OCI-LY7 (cell line): ENCODE measurements around the gene NAA80. TPM values are rescaled to one million over a fixed set of nuclear protein-coding genes. Genes with fewer than 3 reads are reported as not detected.

Experiments used
- BruUV-seq: library from RNA; stranded (reverse); fragments of 400-500 nt; replicated peaks from 2 replicates; lab custom pipeline; 2021; lab: Mats Ljungman, UMichigan
- CTCF ChIA-PET: fragments of 300-600 bp; sonication (Branson Sonifier 250); formaldehyde crosslinking; loops from one replicate; lab custom pipeline; 2022; ENCODE audit warnings: antibody characterized with exemption; ENCODE audit not compliant: unreplicated experiment; lab: Charles Lee
- POLR2A ChIA-PET: fragments of 300-600 bp; sonication (Branson Sonifier 250); formaldehyde crosslinking; loops from one replicate; lab custom pipeline; 2022; ENCODE audit warnings: antibody characterized with exemption; lab: Charles Lee
- DNase-seq: peaks from one replicate; pipeline ENCODE4 v3.0.0-alpha.2; 2015; ENCODE audit warnings: low spot score
- H2AFZ ChIP-seq: fragments of 200-600 bp; sonication (generic), shearing (Covaris generic); 2 replicates; pipeline ENCODE4 v1.6.1; 2014; ENCODE audit warnings: mild to moderate bottlenecking, antibody characterized with exemption, low read length, moderate library complexity
- H3K27ac ChIP-seq: fragments of 200-600 bp; sonication (generic); 2 replicates; pipeline ENCODE4 v1.5.1; 2014; ENCODE audit warnings: mixed run types, low read depth, mild to moderate bottlenecking, moderate library complexity, low read length, inconsistent platforms; ENCODE audit not compliant: poor library complexity, severe bottlenecking
- H3K36me3 ChIP-seq: fragments of 200-600 bp; sonication (generic); 2 replicates; pipeline ENCODE4 v1.6.1; 2014; ENCODE audit warnings: mild to moderate bottlenecking, antibody characterized with exemption, low read length, moderate library complexity, mixed read lengths; ENCODE audit not compliant: insufficient read depth
- H3K4me1 ChIP-seq: fragments of 200-600 bp; sonication (generic); 2 replicates; pipeline ENCODE4 v1.5.1; 2014; ENCODE audit warnings: mild to moderate bottlenecking, low read length; ENCODE audit not compliant: insufficient read depth, poor library complexity, severe bottlenecking
- H3K4me2 ChIP-seq: fragments of 200-600 bp; sonication (generic); 2 replicates; pipeline ENCODE4 v1.6.1; 2014; ENCODE audit warnings: mild to moderate bottlenecking, low read length
- H3K4me3 ChIP-seq: fragments of 200-600 bp; sonication (generic); 2 replicates; pipeline ENCODE4 v1.5.1; 2014; ENCODE audit warnings: mild to moderate bottlenecking, low read depth, low read length; ENCODE audit not compliant: poor library complexity, severe bottlenecking
- H3K79me2 ChIP-seq: fragments of 200-600 bp; sonication (generic); 2 replicates; pipeline ENCODE4 v1.6.1; 2016; ENCODE audit warnings: low read depth, mild to moderate bottlenecking, low read length, moderate library complexity, mixed read lengths; ENCODE audit not compliant: insufficient read depth
- H3K9me2 ChIP-seq: fragments of 200-600 bp; sonication (generic); 2 replicates; pipeline ENCODE4 v1.6.1; 2016; ENCODE audit warnings: mild to moderate bottlenecking, low read length, mixed read lengths; ENCODE audit not compliant: insufficient read depth
- H3K9me3 ChIP-seq: fragments of 200-600 bp; sonication (generic); 2 replicates; pipeline ENCODE4 v1.6.1; 2014; ENCODE audit warnings: mild to moderate bottlenecking, mixed run types, low read length, mixed read lengths
- H4K20me1 ChIP-seq: fragments of 200-600 bp; sonication (generic); 2 replicates; pipeline ENCODE4 v1.6.1; 2014; ENCODE audit warnings: mild to moderate bottlenecking, antibody characterized with exemption, low read length, moderate library complexity, mixed read lengths; ENCODE audit not compliant: insufficient read depth
- EZH2phosphoT487 ChIP-seq: fragments of 200-600 bp; sonication (generic); IDR thresholded peaks from 2 replicates; pipeline ENCODE4 v1.6.1; 2018; ENCODE audit warnings: low read depth, borderline replicate concordance, mild to moderate bottlenecking, mixed run types, antibody characterized with exemption, low read length, moderate library complexity, mixed read lengths
- intact Hi-C: fragments of 100-400 bp; cut with micrococcal nuclease; formaldehyde crosslinking; loops from one replicate; pipeline ENCODE4 v1.10.0; 2022; ENCODE audit not compliant: unreplicated experiment
- total RNA-seq, 2 experiments: library from RNA; depleted of rRNA in 1 of 2; stranded (reverse); fragments of >200 nt in 1 of 2; shearing (Covaris generic) in 1 of 2; gene quantifications; 2 replicates each; pipeline ENCODE4 v1.2.3, GENCODE V29; 2014 to 2022
- TF ChIP-seq, protein P1 (sequence below): fragments of 200-600 bp; sonication (generic); conservative IDR thresholded peaks from 2 replicates; pipeline ENCODE4 v1.5.1; 2014; ENCODE audit warnings: mild to moderate bottlenecking, antibody characterized with exemption, low read length, moderate library complexity, mixed read lengths

Gene NAA80
- total RNA-seq, 2 experiments from 2014 or later: 18.7 to 21.7 TPM

DNA sequence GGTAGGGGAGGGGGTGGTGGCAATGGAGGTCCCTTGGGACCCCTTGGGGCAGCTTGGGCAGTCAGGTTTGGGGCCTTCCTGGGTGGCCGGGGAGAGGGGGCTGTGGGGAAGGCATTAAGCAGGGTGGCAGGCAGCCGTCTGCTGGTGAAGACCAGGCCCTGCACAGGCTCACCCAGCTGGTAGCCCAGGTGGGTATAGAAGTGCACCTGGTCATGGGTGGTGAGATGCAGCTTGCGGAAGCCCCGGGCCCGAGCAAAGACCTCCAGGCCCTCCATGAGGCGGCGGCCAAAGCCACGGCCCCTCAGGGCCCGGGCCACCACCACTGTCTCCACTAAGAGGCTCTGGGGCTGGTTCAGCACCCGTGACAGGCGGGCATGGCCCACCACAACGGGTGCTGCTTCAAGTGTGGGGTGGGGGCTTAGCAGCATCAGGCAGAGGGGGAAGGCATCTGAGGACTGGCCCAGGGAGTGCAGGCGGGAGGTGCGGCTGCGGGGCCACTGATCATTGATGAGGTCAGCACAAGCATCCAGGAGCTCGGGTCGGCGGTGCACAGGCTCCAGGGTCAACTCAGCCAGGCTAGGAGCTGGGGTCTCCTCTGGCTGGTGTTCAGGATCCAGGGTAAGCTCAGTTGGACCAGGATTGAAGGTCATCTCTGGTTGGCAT is 2.4 kb downstream of the NAA80 start:
- Histone ChIP-seq H3K9me3 (no peaks in the 10 kb centered on the region), H3K4me3 (no peak overlapping the region), H3K4me2 (no peak overlapping the region), H3K4me1 (peaks cover 25% of the 10 kb centered on the region), H4K20me1 (no peaks in the 10 kb centered on the region), H3K36me3 (no peaks in the 10 kb centered on the region), H2AFZ (no peak overlapping the region), H3K9me2 (no peaks in the 10 kb centered on the region), H3K79me2 (peaks cover 3% of the 10 kb centered on the region), H3K27ac (no peak overlapping the region)
- no peak for DNase-seq
- POLR2A ChIA-PET: no interaction called here
- no TSS peak for BruUV-seq
- TF ChIP-seq, protein P1, sequence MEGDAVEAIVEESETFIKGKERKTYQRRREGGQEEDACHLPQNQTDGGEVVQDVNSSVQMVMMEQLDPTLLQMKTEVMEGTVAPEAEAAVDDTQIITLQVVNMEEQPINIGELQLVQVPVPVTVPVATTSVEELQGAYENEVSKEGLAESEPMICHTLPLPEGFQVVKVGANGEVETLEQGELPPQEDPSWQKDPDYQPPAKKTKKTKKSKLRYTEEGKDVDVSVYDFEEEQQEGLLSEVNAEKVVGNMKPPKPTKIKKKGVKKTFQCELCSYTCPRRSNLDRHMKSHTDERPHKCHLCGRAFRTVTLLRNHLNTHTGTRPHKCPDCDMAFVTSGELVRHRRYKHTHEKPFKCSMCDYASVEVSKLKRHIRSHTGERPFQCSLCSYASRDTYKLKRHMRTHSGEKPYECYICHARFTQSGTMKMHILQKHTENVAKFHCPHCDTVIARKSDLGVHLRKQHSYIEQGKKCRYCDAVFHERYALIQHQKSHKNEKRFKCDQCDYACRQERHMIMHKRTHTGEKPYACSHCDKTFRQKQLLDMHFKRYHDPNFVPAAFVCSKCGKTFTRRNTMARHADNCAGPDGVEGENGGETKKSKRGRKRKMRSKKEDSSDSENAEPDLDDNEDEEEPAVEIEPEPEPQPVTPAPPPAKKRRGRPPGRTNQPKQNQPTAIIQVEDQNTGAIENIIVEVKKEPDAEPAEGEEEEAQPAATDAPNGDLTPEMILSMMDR: no peak
- no peak for TF ChIP-seq EZH2phosphoT487
- CTCF ChIA-PET: interaction anchor here (0.6 kb wide), 1 partner anchor 18 kb away, joined by 3 read pairs; no protein-coding TSS in a partner anchor
- intact Hi-C loops: loop anchor here (5.0 kb wide), 1 partner anchor 40 kb away; no protein-coding TSS in a partner anchor

DNA sequence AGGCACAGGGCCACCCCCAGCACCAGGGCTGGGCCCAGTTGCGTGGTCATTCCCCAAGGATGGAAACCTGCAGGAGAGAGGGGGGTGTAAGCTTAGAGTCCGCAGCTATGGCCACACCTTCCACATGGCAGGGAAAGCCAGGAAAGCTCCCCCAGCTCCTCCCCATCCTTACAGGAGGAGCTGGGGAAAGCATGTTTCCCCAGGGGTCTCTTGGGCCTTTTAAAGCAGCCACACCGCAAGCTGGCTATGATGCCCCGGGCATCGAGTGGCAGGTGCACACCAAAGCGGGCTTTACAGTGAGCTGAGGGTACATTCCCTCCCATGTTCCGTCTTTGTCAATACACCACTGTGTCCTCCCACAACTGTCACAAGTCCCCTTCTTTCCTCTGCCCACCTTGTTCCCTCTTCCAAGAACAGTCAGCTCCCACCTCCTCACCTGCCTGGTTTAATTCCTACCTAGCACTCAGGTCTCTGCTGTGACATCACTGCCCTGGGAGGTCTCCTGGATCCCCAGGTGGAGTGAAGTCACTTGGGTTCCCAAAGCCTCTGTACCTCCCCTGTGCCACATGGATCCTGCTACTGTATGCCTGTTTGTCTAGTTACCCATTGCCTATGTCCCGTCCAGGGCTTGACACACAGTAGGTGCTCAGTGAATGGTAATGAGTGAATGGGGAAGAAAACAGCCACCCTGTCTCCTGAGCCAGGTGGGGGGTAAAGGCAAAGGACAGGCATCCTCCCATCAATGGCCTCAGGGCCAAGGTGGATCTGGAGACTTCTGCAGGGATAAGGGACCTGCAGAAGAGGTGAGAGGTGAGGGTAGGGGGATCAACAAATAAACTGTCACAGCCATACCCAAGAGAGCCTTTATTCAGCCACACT is 3.4 kb downstream of the NAA80 start:
- no peaks in the 10 kb centered on the region for H3K36me3 ChIP-seq
- no TSS peak for BruUV-seq
- no peak overlapping the region for H3K4me2 ChIP-seq
- TF ChIP-seq, protein P1: no peak
- TF ChIP-seq EZH2phosphoT487: no peak
- intact Hi-C loops: loop anchor here (5.0 kb wide), 1 partner anchor 42 kb away; no protein-coding TSS in a partner anchor
- H4K20me1 ChIP-seq: no peaks in the 10 kb centered on the region
- CTCF ChIA-PET: interaction anchor here (0.6 kb wide), 1 partner anchor 1371 kb away, joined by 3 read pairs; no protein-coding TSS in a partner anchor
- no peak overlapping the region for H3K27ac ChIP-seq
- H3K9me3 ChIP-seq: no peaks in the 10 kb centered on the region
- H3K4me1 ChIP-seq: peaks cover 25% of the 10 kb centered on the region
- peaks cover 14% of the 10 kb centered on the region for H3K79me2 ChIP-seq
- POLR2A ChIA-PET: no interaction called here
- no peaks in the 10 kb centered on the region for H3K9me2 ChIP-seq
- no peak overlapping the region for H3K4me3 ChIP-seq
- no peak for DNase-seq
- H2AFZ ChIP-seq: no peak overlapping the region
